Testis (tissue), 3 donors: ENCODE data around the gene FOXF2. TPM values are rescaled to one million over a fixed set of nuclear protein-coding genes. Genes with fewer than 3 reads are reported as not detected.

Experiments
- DNase-seq: peaks from one replicate; pipeline ENCODE4 v3.0.0-alpha.2; 2019
- H3K27ac ChIP-seq, 2 donors: fragments of 200-600 bp; sonication (generic); one replicate each; pipeline ENCODE4 v1.5.1; 2019
- H3K27me3 ChIP-seq: fragments of 200-600 bp; sonication (generic); one replicate; pipeline ENCODE4 v1.5.1; 2019
- H3K36me3 ChIP-seq: fragments of 200-600 bp; sonication (generic); one replicate; pipeline ENCODE4 v1.5.1; 2017; ENCODE audit warnings: low read depth; ENCODE audit errors: missing control alignments
- H3K4me1 ChIP-seq: fragments of 200-600 bp; sonication (generic); one replicate; pipeline ENCODE4 v1.5.1; 2019
- H3K4me3 ChIP-seq, 2 donors: fragments of 200-600 bp; sonication (generic); one replicate each; pipeline ENCODE4 v1.5.1; 2017 to 2019
- H3K9me3 ChIP-seq: fragments of 200-600 bp; sonication (generic); one replicate; pipeline ENCODE4 v1.5.1; 2017
- POLR2A ChIP-seq: fragments of 450-650 bp; IDR thresholded peaks from one replicate; pipeline ENCODE4 v1.6.1; 2017; ENCODE audit warnings: antibody characterized with exemption, mild to moderate bottlenecking, moderate library complexity
- WGBS, 2 donors: methylation state at CpG; one replicate each; pipeline ENCODE4 v1.1.5; 2018; 5-methylcytosine and 5-hydroxymethylcytosine counted together
- intact Hi-C: fragments of 100-400 bp; cut with DNase I; formaldehyde crosslinking; loops from one replicate; pipeline ENCODE4 v1.15.1; 2023; ENCODE audit warnings: low total_unique reads
- polyA plus RNA-seq: library from polyadenylated mRNA; stranded (reverse); fragments of 350-450 nt; fragmentation: Illumina TruSeq; extraction: RNeasy Lipid Tissue Mini Kit (QIAGEN cat#74804); gene quantifications from one replicate; pipeline ENCODE4 v1.2.3, GENCODE V29; 2014; ENCODE audit warnings: low read depth, low replicate concordance; ENCODE audit not compliant: insufficient read depth
- total RNA-seq, 2 donors: library from RNA; depleted of rRNA; stranded (reverse); fragments of >200 nt; gene quantifications; one replicate each; pipeline ENCODE4 v1.2.3, GENCODE V29; 2016
- TF ChIP-seq, protein P1 (sequence below), 3 experiments: fragments of 450-650 bp in 2 of 3; fragments of 200-600 bp in 1 of 3; sonication (generic) in 1 of 3; IDR thresholded peaks; one replicate each; pipeline ENCODE4 v1.5.1; 2016 to 2019; ENCODE audit warnings: antibody characterized with exemption in 3 of 3, mild to moderate bottlenecking in 2 of 3, moderate library complexity in 1 of 3

The FOXF2 gene
- total and polyA plus RNA-seq, 3 donors from 2014 or later, result 1.2 to 4.7 (median 3.3) TPM

DNA sequence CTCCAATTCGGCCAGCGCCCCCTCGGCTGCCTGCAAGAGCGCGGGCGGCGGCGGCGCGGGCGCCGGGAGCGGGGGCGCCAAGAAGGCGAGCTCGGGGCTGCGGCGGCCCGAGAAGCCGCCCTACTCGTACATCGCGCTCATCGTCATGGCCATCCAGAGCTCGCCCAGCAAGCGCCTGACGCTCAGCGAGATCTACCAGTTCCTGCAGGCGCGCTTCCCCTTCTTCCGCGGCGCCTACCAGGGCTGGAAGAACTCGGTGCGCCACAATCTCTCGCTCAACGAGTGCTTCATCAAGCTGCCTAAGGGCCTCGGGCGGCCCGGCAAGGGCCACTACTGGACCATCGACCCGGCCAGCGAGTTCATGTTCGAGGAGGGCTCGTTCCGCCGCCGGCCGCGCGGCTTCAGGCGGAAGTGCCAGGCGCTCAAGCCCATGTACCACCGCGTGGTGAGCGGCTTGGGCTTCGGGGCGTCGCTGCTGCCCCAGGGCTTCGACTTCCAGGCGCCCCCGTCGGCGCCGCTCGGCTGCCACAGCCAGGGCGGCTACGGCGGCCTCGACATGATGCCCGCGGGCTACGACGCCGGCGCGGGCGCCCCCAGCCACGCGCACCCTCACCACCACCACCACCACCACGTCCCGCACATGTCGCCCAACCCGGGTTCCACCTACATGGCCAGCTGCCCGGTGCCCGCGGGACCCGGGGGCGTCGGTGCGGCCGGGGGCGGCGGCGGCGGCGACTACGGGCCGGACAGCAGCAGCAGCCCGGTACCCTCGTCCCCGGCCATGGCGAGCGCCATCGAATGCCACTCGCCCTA lies 963 bp downstream of the FOXF2 start:
- Histone ChIP-seq H3K27ac (peak overlapping the region in 1 of 2 donors; percentile 69), H3K27me3 (no peaks in the 10 kb centered on the region), H3K4me1 (no peaks in the 10 kb centered on the region), H3K9me3 (no peaks in the 10 kb centered on the region), H3K36me3 (no peaks in the 10 kb centered on the region), H3K4me3 (peak overlapping the region; percentile 41 to 59)
- TF ChIP-seq, protein P1, sequence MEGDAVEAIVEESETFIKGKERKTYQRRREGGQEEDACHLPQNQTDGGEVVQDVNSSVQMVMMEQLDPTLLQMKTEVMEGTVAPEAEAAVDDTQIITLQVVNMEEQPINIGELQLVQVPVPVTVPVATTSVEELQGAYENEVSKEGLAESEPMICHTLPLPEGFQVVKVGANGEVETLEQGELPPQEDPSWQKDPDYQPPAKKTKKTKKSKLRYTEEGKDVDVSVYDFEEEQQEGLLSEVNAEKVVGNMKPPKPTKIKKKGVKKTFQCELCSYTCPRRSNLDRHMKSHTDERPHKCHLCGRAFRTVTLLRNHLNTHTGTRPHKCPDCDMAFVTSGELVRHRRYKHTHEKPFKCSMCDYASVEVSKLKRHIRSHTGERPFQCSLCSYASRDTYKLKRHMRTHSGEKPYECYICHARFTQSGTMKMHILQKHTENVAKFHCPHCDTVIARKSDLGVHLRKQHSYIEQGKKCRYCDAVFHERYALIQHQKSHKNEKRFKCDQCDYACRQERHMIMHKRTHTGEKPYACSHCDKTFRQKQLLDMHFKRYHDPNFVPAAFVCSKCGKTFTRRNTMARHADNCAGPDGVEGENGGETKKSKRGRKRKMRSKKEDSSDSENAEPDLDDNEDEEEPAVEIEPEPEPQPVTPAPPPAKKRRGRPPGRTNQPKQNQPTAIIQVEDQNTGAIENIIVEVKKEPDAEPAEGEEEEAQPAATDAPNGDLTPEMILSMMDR (IDR thresholded peaks at IDR 0.05), result no peak
- no peak for TF ChIP-seq POLR2A
- 1% methylated on average over 106 of the region's 106 CpGs; no CpG with 5 or more reads in 1 of the 2 donors for WGBS, 2 donors
- intact Hi-C loops, result no loop called here
- no peak for DNase-seq

- no peaks in the 10 kb centered on the region for H3K4me1 ChIP-seq
- intact Hi-C loops, result no loop called here
- H3K27ac ChIP-seq, result no peak overlapping the region
- no peak for DNase-seq
- whole genome bisulfite sequencing, 2 donors, result 11 to 15% methylated on average over 6 to 30 of the region's 30 CpGs
- no peak for TF ChIP-seq POLR2A
- TF ChIP-seq, protein P1 (IDR thresholded peaks at IDR 0.05), result no peak
- no peaks in the 10 kb centered on the region for H3K27me3 ChIP-seq
- H3K9me3 ChIP-seq, result no peaks in the 10 kb centered on the region
- H3K4me3 ChIP-seq, result peak overlapping the region; percentile 41 to 59
- H3K36me3 ChIP-seq, result no peaks in the 10 kb centered on the region
Measured at GRCh38 chr6:1390946-1391799, 1.8 kb downstream of the FOXF2 start.

DNA sequence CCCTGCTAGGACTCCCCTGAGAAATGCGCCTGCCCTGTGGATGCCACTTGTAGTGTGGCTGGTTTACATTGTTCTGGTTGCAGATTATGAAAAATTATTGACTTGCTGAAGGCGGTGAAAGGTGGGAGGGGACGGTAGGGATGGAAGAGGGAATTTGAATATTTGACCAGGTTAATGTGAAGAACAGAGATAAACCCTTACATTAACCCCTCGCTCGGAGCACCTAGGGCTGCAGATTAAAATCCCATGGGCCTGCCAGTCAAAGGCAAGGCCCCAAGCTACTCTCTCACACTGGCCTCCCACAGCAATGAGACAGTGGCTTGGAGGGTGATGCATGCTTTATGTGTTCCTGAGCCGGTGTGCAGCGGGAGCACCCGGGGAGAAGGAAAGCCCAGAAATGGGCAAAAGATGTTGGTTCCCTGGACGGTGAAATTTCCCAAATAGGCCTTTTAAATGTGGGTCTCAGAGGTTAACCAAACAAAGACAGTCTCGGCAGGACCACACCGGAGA lies 2.5 kb downstream of the FOXF2 start:
- no peak for DNase-seq
- TF ChIP-seq, protein P1 (IDR thresholded peaks at IDR 0.05), result no peak
- TF ChIP-seq POLR2A, result no peak
- Histone ChIP-seq H3K27me3 (no peaks in the 10 kb centered on the region), H3K4me3 (no peak overlapping the region), H3K9me3 (no peaks in the 10 kb centered on the region), H3K36me3 (no peaks in the 10 kb centered on the region), H3K4me1 (no peaks in the 10 kb centered on the region), H3K27ac (no peak overlapping the region)
- 29% methylated on average over 11 of the region's 11 CpGs for WGBS, 2 donors
- intact Hi-C loops, result no loop called here

DNA sequence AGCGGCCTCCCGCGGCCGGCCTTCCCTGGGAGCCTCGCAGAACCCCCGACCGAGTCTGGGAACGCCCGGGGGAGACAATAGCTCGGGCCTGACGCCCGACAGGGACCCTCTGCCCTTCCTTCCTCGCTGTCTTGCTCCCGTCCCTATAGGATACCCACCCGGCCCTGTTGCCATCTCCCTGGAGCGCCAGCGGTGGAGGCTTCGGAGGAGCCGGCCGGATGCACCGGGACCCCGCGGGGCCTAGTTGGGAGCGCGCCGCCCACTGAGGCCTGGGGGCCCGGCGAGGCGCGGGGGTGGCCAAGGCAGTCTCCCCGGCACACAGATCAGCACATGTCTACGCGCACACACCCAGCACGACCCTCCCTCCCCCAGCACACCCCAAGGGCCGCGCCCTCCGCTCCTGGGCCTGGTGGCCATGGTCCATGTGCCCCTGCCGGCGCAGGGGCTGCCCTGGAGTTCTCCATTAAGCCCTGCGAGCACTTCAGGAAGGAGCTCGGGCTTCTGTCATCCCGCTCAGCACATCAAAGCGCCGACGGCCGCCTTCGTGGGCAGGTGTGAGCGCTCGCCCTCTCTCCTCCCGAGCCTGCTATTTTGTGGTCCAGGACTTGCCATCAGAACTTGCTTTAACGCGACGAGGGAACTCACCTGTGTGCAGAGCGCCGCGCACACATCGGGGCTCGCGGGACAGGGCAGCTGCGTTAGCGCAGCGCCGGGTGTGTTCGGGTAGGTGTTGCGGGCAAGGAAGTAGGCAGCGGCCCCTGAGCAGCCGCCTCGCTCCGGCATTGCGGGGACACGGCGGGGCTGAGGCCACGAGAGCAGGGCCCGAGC lies 3.7 kb downstream of the FOXF2 start:
- Histone ChIP-seq H3K36me3 (no peaks in the 10 kb centered on the region), H3K4me1 (no peaks in the 10 kb centered on the region), H3K27ac (no peak overlapping the region), H3K27me3 (no peaks in the 10 kb centered on the region), H3K4me3 (no peak overlapping the region), H3K9me3 (no peaks in the 10 kb centered on the region)
- TF ChIP-seq, protein P1 (IDR thresholded peaks at IDR 0.05), result no peak
- TF ChIP-seq POLR2A, result no peak
- 23 to 28% methylated on average over 27 to 69 of the region's 74 CpGs for WGBS, 2 donors
- no peak for DNase-seq
- intact Hi-C loops, result no loop called here
